NB4 (cell line): ENCODE data around the gene RXRA.

Experiments used
- DNase-seq: peaks from one replicate; pipeline ENCODE4 v3.0.0; 2010; ENCODE audit warnings: low read depth
- H3K4me3 ChIP-seq: one replicate; pipeline ENCODE4 v1.5.1; 2011; ENCODE audit warnings: mild to moderate bottlenecking, low read depth, low read length, moderate library complexity
- CTCF ChIP-seq: IDR thresholded peaks from one replicate; pipeline ENCODE4 v1.5.1; 2012; ENCODE audit warnings: low read depth, low read length
- MAX ChIP-seq: IDR thresholded peaks from 2 replicates; pipeline ENCODE4 v1.6.1; 2011; ENCODE audit warnings: low read depth, low read length
- MYC ChIP-seq: IDR thresholded peaks from 2 replicates; pipeline ENCODE4 v1.6.1; 2011; ENCODE audit warnings: low read depth, low read length
- POLR2A ChIP-seq: IDR thresholded peaks from 2 replicates; pipeline ENCODE4 v1.6.1; 2011; ENCODE audit warnings: mild to moderate bottlenecking; ENCODE audit not compliant: insufficient read length; ENCODE audit errors: extremely low read depth

Gene RXRA

GRCh38 chr9:134466869-134467616 is 140.8 kb downstream of the RXRA start:
- peak; percentile 32 for DNase-seq
- no peak for TF ChIP-seq MAX
- no peak for TF ChIP-seq MYC
- TF ChIP-seq POLR2A = no peak
- no peak for TF ChIP-seq CTCF
- no peak overlapping the region for H3K4me3 ChIP-seq

GRCh38 chr9:134468358-134468757 is 142.1 kb downstream of the RXRA start:
- TF ChIP-seq POLR2A = no peak
- no peak for TF ChIP-seq MAX
- no peak for TF ChIP-seq MYC
- TF ChIP-seq CTCF = no peak
- no peak for DNase-seq

GRCh38 chr9:134469041-134469875 is 143.0 kb downstream of the RXRA start:
- H3K4me3 ChIP-seq = no peak overlapping the region
- TF ChIP-seq CTCF (no peak), MYC (no peak), POLR2A (no peak), MAX (no peak)
- no peak for DNase-seq

More at GRCh38 chr9:134468358-134468757, 142.1 kb downstream of the RXRA start:
- H3K4me3 ChIP-seq = no peak overlapping the region

GRCh38 chr9:134472256-134472655 is 146.0 kb downstream of the RXRA start:
- DNase-seq = no peak
- no peak for TF ChIP-seq POLR2A
- TF ChIP-seq MAX = no peak
- TF ChIP-seq MYC = no peak
- no peak for TF ChIP-seq CTCF
- no peak overlapping the region for H3K4me3 ChIP-seq

- no peak overlapping the region for H3K4me3 ChIP-seq
- TF ChIP-seq POLR2A (no peak), MYC (no peak), CTCF (no peak), MAX (no peak)
These were observed 147.1 kb downstream of the RXRA start for GRCh38 chr9:134473141-134474054.

More at GRCh38 chr9:134473141-134474054, 147.1 kb downstream of the RXRA start:
- DNase-seq = no peak
